ENCODE data around the gene CIAO2B.

DNA sequence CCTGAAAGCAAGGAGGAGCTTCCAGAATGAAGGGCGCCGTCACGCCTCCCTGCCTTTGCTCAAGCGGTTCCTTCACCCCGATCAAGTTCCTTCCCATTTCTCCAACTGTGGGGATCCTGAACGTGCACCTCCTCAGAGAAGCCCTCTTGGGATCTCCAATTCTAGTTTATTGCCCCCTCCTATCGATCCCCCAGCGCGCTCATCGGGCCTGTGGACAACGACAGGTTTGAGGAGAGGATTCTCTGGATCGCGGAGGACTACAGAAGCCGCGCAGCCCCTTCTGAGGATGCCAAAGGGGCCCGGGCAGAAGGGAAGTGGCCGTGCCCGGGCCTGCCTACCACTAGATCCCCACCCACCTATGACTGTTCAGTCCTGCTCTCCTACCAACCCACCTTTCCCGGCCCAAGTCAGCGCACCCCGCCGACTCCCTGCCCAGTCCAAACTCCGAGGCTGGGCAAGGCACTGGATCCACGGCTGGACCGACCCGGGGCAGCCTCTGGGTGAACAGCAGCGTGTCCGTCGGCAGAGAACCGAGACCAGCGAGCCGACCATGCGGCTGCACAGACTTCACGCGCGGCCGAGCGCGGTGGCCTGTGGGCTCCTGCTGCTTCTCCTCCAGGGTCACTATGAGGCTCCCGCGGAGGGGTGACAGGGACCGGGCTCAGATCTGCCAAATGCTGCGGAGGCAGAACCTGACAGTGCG, 14.1 kb upstream of the CIAO2B start:
- TF ChIP-seq, protein P1, sequence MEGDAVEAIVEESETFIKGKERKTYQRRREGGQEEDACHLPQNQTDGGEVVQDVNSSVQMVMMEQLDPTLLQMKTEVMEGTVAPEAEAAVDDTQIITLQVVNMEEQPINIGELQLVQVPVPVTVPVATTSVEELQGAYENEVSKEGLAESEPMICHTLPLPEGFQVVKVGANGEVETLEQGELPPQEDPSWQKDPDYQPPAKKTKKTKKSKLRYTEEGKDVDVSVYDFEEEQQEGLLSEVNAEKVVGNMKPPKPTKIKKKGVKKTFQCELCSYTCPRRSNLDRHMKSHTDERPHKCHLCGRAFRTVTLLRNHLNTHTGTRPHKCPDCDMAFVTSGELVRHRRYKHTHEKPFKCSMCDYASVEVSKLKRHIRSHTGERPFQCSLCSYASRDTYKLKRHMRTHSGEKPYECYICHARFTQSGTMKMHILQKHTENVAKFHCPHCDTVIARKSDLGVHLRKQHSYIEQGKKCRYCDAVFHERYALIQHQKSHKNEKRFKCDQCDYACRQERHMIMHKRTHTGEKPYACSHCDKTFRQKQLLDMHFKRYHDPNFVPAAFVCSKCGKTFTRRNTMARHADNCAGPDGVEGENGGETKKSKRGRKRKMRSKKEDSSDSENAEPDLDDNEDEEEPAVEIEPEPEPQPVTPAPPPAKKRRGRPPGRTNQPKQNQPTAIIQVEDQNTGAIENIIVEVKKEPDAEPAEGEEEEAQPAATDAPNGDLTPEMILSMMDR (IDR thresholded peaks at IDR 0.05) = no peak
- TF ChIP-seq ELF4 (CRISPR knock-in tag; IDR thresholded peaks at IDR 0.05; ENCODE audit: low read depth) (no peak), NFYB (CRISPR knock-in tag; conservative IDR thresholded peaks at IDR 0.05; ENCODE audit: low read depth) (no peak), ZNF232 (CRISPR knock-in tag; IDR thresholded peaks at IDR 0.05) (no peak)
- TF ChIP-seq, protein P2, sequence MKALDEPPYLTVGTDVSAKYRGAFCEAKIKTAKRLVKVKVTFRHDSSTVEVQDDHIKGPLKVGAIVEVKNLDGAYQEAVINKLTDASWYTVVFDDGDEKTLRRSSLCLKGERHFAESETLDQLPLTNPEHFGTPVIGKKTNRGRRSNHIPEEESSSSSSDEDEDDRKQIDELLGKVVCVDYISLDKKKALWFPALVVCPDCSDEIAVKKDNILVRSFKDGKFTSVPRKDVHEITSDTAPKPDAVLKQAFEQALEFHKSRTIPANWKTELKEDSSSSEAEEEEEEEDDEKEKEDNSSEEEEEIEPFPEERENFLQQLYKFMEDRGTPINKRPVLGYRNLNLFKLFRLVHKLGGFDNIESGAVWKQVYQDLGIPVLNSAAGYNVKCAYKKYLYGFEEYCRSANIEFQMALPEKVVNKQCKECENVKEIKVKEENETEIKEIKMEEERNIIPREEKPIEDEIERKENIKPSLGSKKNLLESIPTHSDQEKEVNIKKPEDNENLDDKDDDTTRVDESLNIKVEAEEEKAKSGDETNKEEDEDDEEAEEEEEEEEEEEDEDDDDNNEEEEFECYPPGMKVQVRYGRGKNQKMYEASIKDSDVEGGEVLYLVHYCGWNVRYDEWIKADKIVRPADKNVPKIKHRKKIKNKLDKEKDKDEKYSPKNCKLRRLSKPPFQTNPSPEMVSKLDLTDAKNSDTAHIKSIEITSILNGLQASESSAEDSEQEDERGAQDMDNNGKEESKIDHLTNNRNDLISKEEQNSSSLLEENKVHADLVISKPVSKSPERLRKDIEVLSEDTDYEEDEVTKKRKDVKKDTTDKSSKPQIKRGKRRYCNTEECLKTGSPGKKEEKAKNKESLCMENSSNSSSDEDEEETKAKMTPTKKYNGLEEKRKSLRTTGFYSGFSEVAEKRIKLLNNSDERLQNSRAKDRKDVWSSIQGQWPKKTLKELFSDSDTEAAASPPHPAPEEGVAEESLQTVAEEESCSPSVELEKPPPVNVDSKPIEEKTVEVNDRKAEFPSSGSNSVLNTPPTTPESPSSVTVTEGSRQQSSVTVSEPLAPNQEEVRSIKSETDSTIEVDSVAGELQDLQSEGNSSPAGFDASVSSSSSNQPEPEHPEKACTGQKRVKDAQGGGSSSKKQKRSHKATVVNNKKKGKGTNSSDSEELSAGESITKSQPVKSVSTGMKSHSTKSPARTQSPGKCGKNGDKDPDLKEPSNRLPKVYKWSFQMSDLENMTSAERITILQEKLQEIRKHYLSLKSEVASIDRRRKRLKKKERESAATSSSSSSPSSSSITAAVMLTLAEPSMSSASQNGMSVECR (CRISPR knock-in tag; IDR thresholded peaks at IDR 0.05; ENCODE audit: borderline replicate concordance) = no peak
